Measurements from ENCODE around the gene ERBB4. TPM values are rescaled to one million over a fixed set of nuclear protein-coding genes. Genes with fewer than 3 reads are reported as not detected.
"Not testable (repeated sequence)": the region's sequence is repeated elsewhere in the genome, so short reads cannot be mapped to it uniquely, and the experiment has no call there.

The ERBB4 gene
- total RNA-seq, 1 experiment from 2014 or later: under 0.01 TPM

DNA sequence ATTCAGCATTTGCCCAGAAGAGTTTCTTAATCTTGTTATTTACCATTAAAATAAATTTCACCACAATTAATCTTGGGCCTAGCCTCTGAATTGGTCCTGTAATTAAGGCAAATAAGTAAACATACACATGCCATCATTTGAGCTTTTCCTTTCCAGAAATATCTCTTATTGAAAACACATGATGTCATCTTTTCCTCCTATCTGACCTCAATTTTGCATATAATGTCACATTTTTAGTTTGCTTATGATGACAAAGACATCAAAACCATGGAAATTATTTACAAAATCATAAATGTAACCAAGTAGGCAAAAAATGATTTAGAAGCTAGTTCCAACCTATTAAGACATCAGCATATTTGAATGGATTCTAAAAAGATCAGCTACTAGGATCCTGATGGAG lies 915.5 kb downstream of the ERBB4 start:
- Histone ChIP-seq H3K4me3 (no peak overlapping the region), H3K27ac (no peak overlapping the region), H3K36me3 (no peaks in the 10 kb centered on the region), H3K9me3 (replicated peaks) (no peaks in the 10 kb centered on the region), H3K27me3 (replicated peaks) (no peaks in the 10 kb centered on the region), H3K4me1 (replicated peaks) (no peaks in the 10 kb centered on the region)
- no peak for DNase-seq (ENCODE audit: low read depth in 1 of 2, low spot score in 2 of 2)

DNA sequence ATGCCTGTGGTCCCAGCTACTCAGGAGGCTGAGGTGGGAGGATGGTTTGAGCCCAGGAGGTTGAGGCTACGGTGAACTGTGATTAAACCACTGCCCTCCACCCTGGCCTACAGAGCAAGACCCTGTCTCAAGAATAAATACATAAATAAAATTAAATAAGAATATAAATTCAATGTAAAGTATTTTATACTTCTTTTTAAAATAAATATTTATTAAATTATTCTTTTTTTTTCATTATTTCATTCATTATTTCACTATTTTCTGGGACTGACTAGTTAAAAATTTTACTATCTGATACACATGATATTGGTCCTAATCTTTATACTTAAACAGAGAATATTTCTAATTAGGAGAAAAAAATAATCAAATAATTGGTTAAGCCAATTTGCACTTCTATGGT lies 917.6 kb downstream of the ERBB4 start:
- Histone ChIP-seq H3K4me3 (no peak overlapping the region), H3K36me3 (no peaks in the 10 kb centered on the region), H3K9me3 (replicated peaks) (no peaks in the 10 kb centered on the region), H3K4me1 (replicated peaks) (no peaks in the 10 kb centered on the region), H3K27ac (no peak overlapping the region), H3K27me3 (replicated peaks) (no peaks in the 10 kb centered on the region)
- no peak for DNase-seq (ENCODE audit: low read depth in 1 of 2, low spot score in 2 of 2)

DNA sequence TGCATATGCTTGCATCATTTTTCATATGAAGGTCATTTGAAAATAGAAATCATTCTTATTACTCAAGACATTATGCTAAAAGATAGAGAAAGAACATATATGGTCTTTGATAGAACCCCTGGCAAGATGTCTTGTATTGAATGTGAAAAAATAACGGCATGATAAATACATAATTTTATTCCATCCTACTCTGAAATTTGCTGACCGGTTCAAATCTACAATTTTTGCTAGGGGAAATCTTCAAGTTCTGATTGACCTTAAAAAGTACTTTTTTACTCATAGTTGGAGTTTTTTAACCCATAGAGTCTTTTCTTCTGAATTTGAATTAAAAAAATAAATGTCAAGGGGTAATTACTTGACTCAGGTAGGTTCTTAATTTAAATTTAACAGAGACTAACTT lies 920.8 kb downstream of the ERBB4 start:
- Histone ChIP-seq H3K4me3 (no peak overlapping the region), H3K9me3 (replicated peaks) (no peaks in the 10 kb centered on the region), H3K4me1 (replicated peaks) (no peaks in the 10 kb centered on the region), H3K27me3 (replicated peaks) (no peaks in the 10 kb centered on the region), H3K36me3 (no peaks in the 10 kb centered on the region), H3K27ac (no peak overlapping the region)
- DNase-seq (ENCODE audit: low read depth in 1 of 2, low spot score in 2 of 2): no peak

DNA sequence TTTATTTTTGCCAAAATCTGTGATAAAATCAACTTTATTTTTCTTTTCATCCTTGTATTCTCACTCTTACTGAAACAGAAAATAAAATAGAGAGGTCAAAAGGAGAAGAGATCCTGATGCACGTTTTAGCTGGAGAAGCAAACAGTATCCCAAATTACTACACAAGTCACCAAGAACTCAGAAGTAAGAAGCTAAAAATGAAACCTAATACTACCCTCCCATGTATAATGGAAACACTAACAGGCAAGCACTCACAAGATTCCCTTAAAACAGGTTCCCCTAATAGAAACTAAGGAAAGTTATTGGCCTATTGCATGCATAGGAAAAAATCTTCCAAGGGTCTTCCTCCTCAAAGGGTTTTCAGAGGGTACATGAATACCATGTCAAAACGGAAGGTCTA lies 927.0 kb downstream of the ERBB4 start:
- DNase-seq (ENCODE audit: low read depth in 1 of 2, low spot score in 2 of 2): no peak

DNA sequence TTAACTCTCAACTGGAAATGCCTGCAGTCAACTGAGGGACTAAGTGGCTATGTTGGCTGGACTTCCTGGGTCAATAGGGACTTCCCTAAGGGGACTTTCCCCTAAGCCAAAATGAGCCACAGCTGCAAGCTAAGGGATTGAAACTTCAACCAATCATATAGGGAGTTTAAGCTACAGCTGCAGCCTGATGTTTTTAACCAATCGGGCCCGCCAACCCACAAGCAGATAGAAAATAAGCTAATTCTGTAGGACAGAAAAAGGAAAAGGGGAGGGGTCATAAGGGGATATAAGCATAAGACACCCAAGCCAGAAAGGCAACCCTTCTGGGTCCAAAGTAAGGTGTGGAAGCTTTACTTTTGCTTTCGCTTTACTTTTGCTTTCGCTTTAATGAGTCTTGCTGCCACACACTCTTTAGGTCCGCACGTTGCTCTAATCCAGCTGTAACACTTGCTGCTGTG lies 927.5 kb downstream of the ERBB4 start:
- Histone ChIP-seq H3K4me3 (peak overlapping the region; percentile 36), H3K27ac (no peak overlapping the region), H3K36me3 (no peaks in the 10 kb centered on the region), H3K9me3 (replicated peaks) (no peaks in the 10 kb centered on the region), H3K27me3 (replicated peaks) (no peaks in the 10 kb centered on the region), H3K4me1 (replicated peaks) (no peaks in the 10 kb centered on the region)
- peak in 1 of 2 experiments; percentile 39 for DNase-seq (ENCODE audit: low read depth in 1 of 2, low spot score in 2 of 2)

More for the DNA sequence above, 927.0 kb downstream of the ERBB4 start:
- Histone ChIP-seq H3K9me3 (replicated peaks) (no peaks in the 10 kb centered on the region), H3K27me3 (replicated peaks) (no peaks in the 10 kb centered on the region), H3K27ac (no peak overlapping the region), H3K36me3 (no peaks in the 10 kb centered on the region), H3K4me3 (peak overlapping the region; percentile 36), H3K4me1 (replicated peaks) (no peaks in the 10 kb centered on the region)

DNA sequence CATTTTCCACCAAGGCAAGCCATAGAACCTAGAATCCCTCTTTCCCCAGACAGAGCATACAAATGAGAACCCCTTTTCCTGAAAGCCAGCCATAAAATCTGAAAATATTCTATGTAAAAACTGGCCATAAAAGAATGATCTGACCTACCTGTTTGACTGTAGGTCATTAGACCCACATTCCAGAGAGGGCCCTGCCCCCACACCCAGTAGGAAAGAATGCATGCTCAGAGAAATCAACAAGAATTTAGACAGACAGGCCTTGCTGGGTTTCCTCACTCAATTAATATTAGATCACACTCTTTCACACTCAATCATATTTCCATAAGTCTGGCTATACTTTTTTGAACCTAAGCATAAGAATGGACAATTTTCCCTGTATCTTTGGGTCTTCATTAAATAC lies 929.5 kb downstream of the ERBB4 start:
- H3K27ac ChIP-seq: no peak overlapping the region
- no peaks in the 10 kb centered on the region for H3K27me3 ChIP-seq (replicated peaks)
- no peaks in the 10 kb centered on the region for H3K9me3 ChIP-seq (replicated peaks)
- no peak overlapping the region for H3K4me3 ChIP-seq
- DNase-seq (ENCODE audit: low read depth in 1 of 2, low spot score in 2 of 2): no peak
- no peaks in the 10 kb centered on the region for H3K36me3 ChIP-seq
- H3K4me1 ChIP-seq (replicated peaks): no peaks in the 10 kb centered on the region

DNA sequence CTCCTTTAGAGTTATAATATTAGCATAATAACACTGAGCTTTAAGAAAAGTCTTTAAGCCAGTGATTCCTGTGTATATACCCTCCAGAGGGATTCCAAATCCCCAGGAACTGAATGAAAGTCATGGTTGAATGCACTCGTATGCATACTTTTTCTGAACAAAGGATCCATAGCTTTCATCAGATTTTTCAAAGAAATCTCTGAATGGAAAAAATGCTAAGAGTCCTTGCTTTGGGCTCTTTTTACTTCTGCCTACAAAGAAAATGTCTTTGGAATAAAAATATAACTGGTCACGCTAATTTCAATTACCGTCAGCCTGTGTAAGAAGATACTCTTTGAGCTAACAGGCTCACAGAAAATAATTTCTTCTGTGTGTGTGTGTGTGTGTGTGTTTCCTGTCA lies 939.5 kb downstream of the ERBB4 start:
- H3K27me3 ChIP-seq (replicated peaks): no peaks in the 10 kb centered on the region; the same call in 1 of the 2 replicates
- no peaks in the 10 kb centered on the region for H3K36me3 ChIP-seq
- DNase-seq (ENCODE audit: low read depth in 1 of 2, low spot score in 2 of 2): no peak
- H3K4me3 ChIP-seq: no peak overlapping the region
- H3K27ac ChIP-seq: no peak overlapping the region
- no peaks in the 10 kb centered on the region for H3K9me3 ChIP-seq (replicated peaks)
- no peaks in the 10 kb centered on the region for H3K4me1 ChIP-seq (replicated peaks)

DNA sequence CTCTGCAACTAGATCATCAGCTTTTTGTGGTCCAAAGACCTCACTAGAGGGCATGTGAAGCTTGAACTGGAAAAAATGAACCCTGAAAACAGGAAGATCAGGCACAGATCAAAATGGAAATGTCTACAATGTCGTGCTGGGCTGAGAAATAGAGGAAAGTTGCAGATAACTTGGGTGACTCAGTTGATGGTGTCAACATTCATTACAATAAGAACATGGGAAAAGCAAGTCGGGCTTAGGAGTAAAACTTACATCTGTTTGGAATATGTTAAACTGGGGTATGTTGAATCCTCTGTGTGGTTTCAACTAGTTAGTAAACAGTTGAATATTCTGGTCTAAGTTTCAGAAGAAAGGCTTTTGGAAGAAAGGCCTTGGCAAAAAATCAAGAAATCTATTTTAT lies 940.4 kb downstream of the ERBB4 start:
- Histone ChIP-seq H3K27ac (no peak overlapping the region), H3K4me1 (replicated peaks) (no peaks in the 10 kb centered on the region), H3K27me3 (replicated peaks) (no peaks in the 10 kb centered on the region; the same call in 1 of the 2 replicates), H3K36me3 (no peaks in the 10 kb centered on the region), H3K4me3 (no peak overlapping the region), H3K9me3 (replicated peaks) (no peaks in the 10 kb centered on the region)
- no peak for DNase-seq (ENCODE audit: low read depth in 1 of 2, low spot score in 2 of 2)

DNA sequence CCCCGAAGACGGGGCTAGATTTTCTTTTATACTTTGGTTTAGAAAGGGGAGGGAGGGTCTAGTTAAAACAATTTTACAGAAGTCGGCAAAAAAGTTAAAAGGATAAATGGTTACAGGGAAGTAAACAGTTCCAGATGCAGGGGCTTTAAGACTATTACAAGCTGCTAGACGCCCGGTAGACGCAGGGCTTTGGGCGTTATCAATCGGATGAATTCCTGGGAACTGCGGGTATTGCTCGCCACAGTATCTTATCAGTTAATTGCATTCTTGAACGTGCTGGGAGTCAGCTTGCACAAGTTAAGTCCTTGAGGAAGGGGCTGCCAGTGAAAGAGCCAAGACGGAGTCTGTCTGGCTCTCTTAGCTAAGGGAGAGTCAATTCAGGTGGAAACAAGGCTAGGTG lies 946.6 kb downstream of the ERBB4 start:
- H3K9me3 ChIP-seq (replicated peaks); H3K4me3 ChIP-seq; DNase-seq (ENCODE audit: low read depth in 1 of 2, low spot score in 2 of 2); H3K4me1 ChIP-seq (replicated peaks); H3K27ac ChIP-seq; H3K27me3 ChIP-seq (replicated peaks); H3K36me3 ChIP-seq: not testable (repeated sequence)

DNA sequence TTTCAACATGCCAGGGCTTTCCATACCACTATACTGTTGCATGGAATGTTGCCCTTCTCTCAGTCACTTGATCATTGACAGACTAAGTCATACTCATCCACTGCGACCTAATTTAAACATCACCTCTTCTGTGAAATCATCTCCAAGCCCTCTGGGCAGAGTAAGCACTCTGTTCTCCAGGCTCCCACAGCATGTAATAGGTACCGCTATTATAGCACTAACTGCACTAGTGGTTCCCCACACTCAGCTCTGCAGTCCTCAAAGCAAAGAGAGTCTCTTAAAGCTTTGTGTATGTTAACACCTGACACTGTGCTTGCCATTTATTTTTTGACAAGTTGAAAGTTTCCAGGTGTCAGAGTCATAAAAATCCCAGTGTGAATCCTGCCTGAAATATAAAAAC lies 947.2 kb downstream of the ERBB4 start:
- Histone ChIP-seq H3K27ac (no peak overlapping the region), H3K27me3 (replicated peaks) (no peaks in the 10 kb centered on the region), H3K36me3 (no peaks in the 10 kb centered on the region), H3K4me3 (no peak overlapping the region), H3K4me1 (replicated peaks) (no peaks in the 10 kb centered on the region), H3K9me3 (replicated peaks) (peaks cover 3% of the 10 kb centered on the region; the same call in 1 of the 2 replicates)
- no peak for DNase-seq (ENCODE audit: low read depth in 1 of 2, low spot score in 2 of 2)

DNA sequence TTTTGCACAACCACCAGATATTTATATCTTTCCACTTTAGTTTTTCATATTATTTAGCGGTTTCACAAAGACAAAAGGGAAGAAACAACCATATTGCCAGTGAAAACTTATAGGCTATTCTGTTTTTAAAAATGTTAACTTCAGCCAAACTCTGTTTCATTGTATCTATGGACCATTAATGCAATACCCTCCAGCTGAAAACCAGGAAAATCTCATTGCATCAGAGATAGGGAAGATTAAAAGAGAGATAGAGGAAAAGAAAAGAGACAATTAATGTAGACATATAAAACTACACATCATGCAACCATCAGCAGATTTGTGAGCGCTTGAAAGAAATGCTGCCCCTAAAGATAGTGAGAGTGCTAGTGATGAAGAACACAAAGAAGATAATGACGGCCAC lies 970.2 kb downstream of the ERBB4 start:
- H3K36me3 ChIP-seq: no peaks in the 10 kb centered on the region
- no peaks in the 10 kb centered on the region for H3K4me1 ChIP-seq (replicated peaks)
- H3K27ac ChIP-seq: no peak overlapping the region
- no peak overlapping the region for H3K4me3 ChIP-seq
- no peaks in the 10 kb centered on the region; the same call in 1 of the 2 replicates for H3K9me3 ChIP-seq (replicated peaks)
- no peaks in the 10 kb centered on the region; the same call in 1 of the 2 replicates for H3K27me3 ChIP-seq (replicated peaks)
- DNase-seq (ENCODE audit: low read depth in 1 of 2, low spot score in 2 of 2): no peak

DNA sequence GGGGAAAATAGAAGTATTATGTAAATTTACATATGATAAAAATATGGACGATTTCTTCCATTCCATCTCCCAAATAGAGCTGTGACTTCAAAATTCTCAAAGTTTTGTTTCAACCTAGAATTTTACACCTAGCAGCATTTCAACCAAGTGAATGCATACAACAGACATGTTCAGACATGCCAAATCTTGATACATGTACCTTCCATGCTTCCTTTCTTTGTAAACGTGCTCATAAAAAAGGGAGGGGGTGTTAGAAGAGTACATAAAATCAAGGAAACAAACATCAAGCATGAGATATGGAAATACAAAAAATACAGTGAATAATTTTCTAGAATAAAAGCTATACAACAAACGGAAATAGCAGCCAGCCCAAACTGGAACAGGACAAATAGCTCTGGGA lies 974.2 kb downstream of the ERBB4 start:
- Histone ChIP-seq H3K4me1 (replicated peaks) (no peaks in the 10 kb centered on the region), H3K27me3 (replicated peaks) (no peaks in the 10 kb centered on the region), H3K36me3 (no peaks in the 10 kb centered on the region), H3K9me3 (replicated peaks) (no peaks in the 10 kb centered on the region; the same call in 1 of the 2 replicates), H3K4me3 (no peak overlapping the region), H3K27ac (no peak overlapping the region)
- no peak for DNase-seq (ENCODE audit: low read depth in 1 of 2, low spot score in 2 of 2)

DNA sequence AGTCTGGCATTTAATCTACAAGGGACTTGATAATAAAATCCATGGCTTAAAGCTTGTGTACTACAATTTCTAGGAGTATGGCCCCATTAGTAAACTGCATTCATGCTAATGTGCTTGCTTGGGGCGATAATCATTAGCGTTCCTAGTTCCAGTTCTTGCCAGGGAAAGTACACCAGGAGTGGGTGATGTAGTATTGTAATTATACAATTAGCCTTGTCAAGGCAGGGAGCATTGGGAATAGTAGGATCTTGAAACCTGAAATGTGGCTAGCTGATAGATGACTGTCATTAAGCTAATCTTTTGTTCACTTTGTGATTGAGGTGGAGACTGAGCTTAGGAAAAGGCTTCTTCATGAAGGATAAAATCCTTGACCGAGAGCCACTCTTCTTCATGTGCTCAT lies 993.0 kb downstream of the ERBB4 start:
- no peak overlapping the region for H3K4me3 ChIP-seq
- no peaks in the 10 kb centered on the region for H3K27me3 ChIP-seq (replicated peaks)
- 0 out of 2 replicates have a peak, but pooled peaks cover 2% of the 10 kb centered on the region for H3K9me3 ChIP-seq (replicated peaks)
- H3K4me1 ChIP-seq (replicated peaks): no peaks in the 10 kb centered on the region
- H3K27ac ChIP-seq: no peak overlapping the region
- no peaks in the 10 kb centered on the region for H3K36me3 ChIP-seq
- no peak for DNase-seq (ENCODE audit: low read depth in 1 of 2, low spot score in 2 of 2)

DNA sequence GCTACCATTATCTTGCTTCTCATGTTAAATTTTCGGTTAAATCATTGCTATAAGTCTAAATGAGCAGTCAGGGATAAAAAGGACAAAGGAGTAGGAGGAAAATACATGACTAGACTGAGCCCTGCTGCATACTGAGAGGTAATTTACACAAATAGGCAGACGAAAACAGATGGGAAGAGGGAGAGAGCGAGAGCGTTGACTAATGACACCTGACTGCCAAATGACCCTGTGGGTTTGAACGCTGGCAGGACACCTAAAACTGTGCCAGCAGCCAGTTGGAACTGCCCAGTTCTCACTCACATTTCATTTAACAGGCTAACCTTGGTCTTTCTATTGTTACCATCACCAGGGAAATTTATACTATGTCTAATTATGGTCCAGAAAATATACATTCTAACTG lies 1004.0 kb downstream of the ERBB4 start:
- Histone ChIP-seq H3K27ac (no peak overlapping the region), H3K36me3 (no peaks in the 10 kb centered on the region), H3K4me1 (replicated peaks) (no peaks in the 10 kb centered on the region), H3K27me3 (replicated peaks) (no peaks in the 10 kb centered on the region), H3K9me3 (replicated peaks) (no peaks in the 10 kb centered on the region), H3K4me3 (no peak overlapping the region)
- DNase-seq (ENCODE audit: low read depth in 1 of 2, low spot score in 2 of 2): no peak

DNA sequence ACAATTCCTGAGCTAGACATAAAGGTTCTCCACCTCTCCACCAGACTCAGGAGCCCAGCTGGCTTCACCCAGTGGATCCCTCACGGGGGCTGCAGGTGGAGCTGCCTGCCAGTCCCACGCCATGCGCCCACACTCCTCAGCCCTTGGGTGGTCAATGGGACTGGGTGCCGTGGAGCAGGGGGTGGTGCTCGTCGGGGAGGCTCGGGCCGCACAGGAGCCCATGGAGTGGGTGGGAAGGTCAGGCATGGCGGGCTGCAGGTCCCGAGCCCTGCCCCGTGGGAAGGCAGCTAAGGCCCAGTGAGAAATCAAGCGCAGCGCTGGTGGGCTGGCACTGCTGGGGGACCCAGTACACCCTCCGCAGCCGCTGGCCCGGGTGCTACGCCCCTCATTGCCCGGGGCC lies 1014.4 kb downstream of the ERBB4 start:
- not testable (repeated sequence) for DNase-seq (ENCODE audit: low read depth in 1 of 2, low spot score in 2 of 2); H3K4me1 ChIP-seq (replicated peaks); H3K9me3 ChIP-seq (replicated peaks); H3K36me3 ChIP-seq; H3K27ac ChIP-seq; H3K27me3 ChIP-seq (replicated peaks); H3K4me3 ChIP-seq
